Urinary bladder (tissue), 2 donors: Measurements from ENCODE around the gene HELT. TPM values are rescaled to one million over a fixed set of nuclear protein-coding genes. Genes with fewer than 3 reads are reported as not detected.

Source experiments
- polyA plus RNA-seq: library from polyadenylated mRNA; stranded (reverse); fragments of 200-250 nt; gene quantifications from one replicate; pipeline ENCODE4 v1.2.3, GENCODE V29; 2013
- total RNA-seq: library from RNA; depleted of rRNA; stranded (reverse); fragments of >200 nt; gene quantifications from one replicate; pipeline ENCODE4 v1.2.3, GENCODE V29; 2014
- donor health status: healthy.

HELT gene
- total and polyA plus RNA-seq, 2 donors, result not detected

Other genes with a start within 250 kb of the HELT start
- 39.3 TPM for gene ACSL1, start 192.5 kb upstream of the HELT start, total RNA-seq
- gene ACSL1, start 192.5 kb upstream of the HELT start, polyA plus RNA-seq, result 94.3 TPM
- 12.8 TPM for gene SLC25A4, start 124.8 kb downstream of the HELT start, total RNA-seq
- 77.3 TPM for gene SLC25A4, start 124.8 kb downstream of the HELT start, polyA plus RNA-seq
- gene CFAP97, start 185.5 kb downstream of the HELT start, total RNA-seq, result 59.8 TPM
- 19.0 TPM for gene CFAP97, start 185.5 kb downstream of the HELT start, polyA plus RNA-seq
- 32.7 TPM for gene SNX25, start 191.1 kb downstream of the HELT start, total RNA-seq
- 9.9 TPM for gene SNX25, start 191.1 kb downstream of the HELT start, polyA plus RNA-seq